MM.1S (cell line): ENCODE results near the gene DBNDD1.

Experiments used
- DNase-seq: peaks from one replicate; pipeline ENCODE4 v3.0.0-alpha.2; 2015
- H2AFZ ChIP-seq: fragments of 300-600 bp; sonication (generic); 2 replicates; pipeline ENCODE4 v1.6.0; 2016; ENCODE audit warnings: antibody characterized with exemption, low read length
- H3F3A ChIP-seq: fragments of 300-600 bp; sonication (generic); 2 replicates; pipeline ENCODE4 v1.6.1; 2016; ENCODE audit warnings: mild to moderate bottlenecking, antibody characterized with exemption, low read length, moderate library complexity, mixed read lengths; ENCODE audit not compliant: insufficient read depth
- H3K27ac ChIP-seq: fragments of 300-600 bp; sonication (generic); 2 replicates; pipeline ENCODE4 v1.5.1; 2016; ENCODE audit warnings: mild to moderate bottlenecking, low read length
- H3K27me3 ChIP-seq: fragments of 300-600 bp; sonication (generic); replicated peaks from 2 replicates; pipeline ENCODE4 v1.6.0; 2016; ENCODE audit warnings: low read length; ENCODE audit not compliant: insufficient read depth
- H3K36me3 ChIP-seq: fragments of 300-600 bp; sonication (generic); replicated peaks from 2 replicates; pipeline ENCODE4 v1.6.1; 2016; ENCODE audit warnings: mild to moderate bottlenecking, low read length, mixed read lengths; ENCODE audit not compliant: insufficient read depth
- H3K4me1 ChIP-seq: fragments of 300-600 bp; sonication (generic); 2 replicates; pipeline ENCODE4 v1.6.1; 2016; ENCODE audit warnings: low read length, mixed read lengths
- H3K4me2 ChIP-seq: fragments of 300-600 bp; sonication (generic); 2 replicates; pipeline ENCODE4 v1.6.0; 2016; ENCODE audit warnings: low read depth, low read length
- H3K4me3 ChIP-seq: fragments of 300-600 bp; sonication (generic); 2 replicates; pipeline ENCODE4 v1.5.1; 2016; ENCODE audit warnings: low read length, mixed read lengths
- H3K79me2 ChIP-seq: fragments of 300-600 bp; sonication (generic); 2 replicates; pipeline ENCODE4 v1.6.1; 2016; ENCODE audit warnings: mixed run types, low read length, mixed read lengths
- H3K9ac ChIP-seq: fragments of 300-600 bp; sonication (generic); 2 replicates; pipeline ENCODE4 v1.6.1; 2016; ENCODE audit warnings: low read length, mixed read lengths
- H3K9me2 ChIP-seq: fragments of 300-600 bp; sonication (generic); replicated peaks from 2 replicates; pipeline ENCODE4 v1.6.1; 2016; ENCODE audit warnings: mild to moderate bottlenecking, low read length, mixed read lengths; ENCODE audit not compliant: insufficient read depth
- H3K9me3 ChIP-seq: fragments of 300-600 bp; sonication (generic); replicated peaks from 2 replicates; pipeline ENCODE4 v1.6.1; 2016; ENCODE audit warnings: mild to moderate bottlenecking, low read length, mixed read lengths; ENCODE audit not compliant: insufficient read depth
- H4K20me1 ChIP-seq: fragments of 300-600 bp; sonication (generic); 2 replicates; pipeline ENCODE4 v1.6.1; 2016; ENCODE audit warnings: mild to moderate bottlenecking, low read length, moderate library complexity, mixed read lengths; ENCODE audit not compliant: insufficient read depth
- EZH2 ChIP-seq: fragments of 300-600 bp; sonication (generic); optimal IDR thresholded peaks from 2 replicates; pipeline ENCODE3; 2017; ENCODE audit warnings: low read depth, mild to moderate bottlenecking, antibody characterized with exemption, low read length, mixed read lengths
- EZH2phosphoT487 ChIP-seq: fragments of 300-600 bp; sonication (generic); IDR thresholded peaks from 2 replicates; pipeline ENCODE4 v1.6.1; 2018; ENCODE audit warnings: antibody characterized with exemption, low read length
- TF ChIP-seq, protein P1 (sequence below): fragments of 300-600 bp; sonication (generic); IDR thresholded peaks from 2 replicates; pipeline ENCODE4 v1.5.1; 2016; ENCODE audit warnings: antibody characterized with exemption, low read length, mixed read lengths

The DBNDD1 gene

GRCh38 chr16:89962754-89963498 lies 56.3 kb downstream of the DBNDD1 start:
- H2AFZ ChIP-seq = no peak overlapping the region
- no peaks in the 10 kb centered on the region for H4K20me1 ChIP-seq
- no peaks in the 10 kb centered on the region for H3F3A ChIP-seq
- no peaks in the 10 kb centered on the region for H3K79me2 ChIP-seq
- no peaks in the 10 kb centered on the region for H3K27me3 ChIP-seq
- H3K9me2 ChIP-seq = no peaks in the 10 kb centered on the region
- TF ChIP-seq, protein P1, sequence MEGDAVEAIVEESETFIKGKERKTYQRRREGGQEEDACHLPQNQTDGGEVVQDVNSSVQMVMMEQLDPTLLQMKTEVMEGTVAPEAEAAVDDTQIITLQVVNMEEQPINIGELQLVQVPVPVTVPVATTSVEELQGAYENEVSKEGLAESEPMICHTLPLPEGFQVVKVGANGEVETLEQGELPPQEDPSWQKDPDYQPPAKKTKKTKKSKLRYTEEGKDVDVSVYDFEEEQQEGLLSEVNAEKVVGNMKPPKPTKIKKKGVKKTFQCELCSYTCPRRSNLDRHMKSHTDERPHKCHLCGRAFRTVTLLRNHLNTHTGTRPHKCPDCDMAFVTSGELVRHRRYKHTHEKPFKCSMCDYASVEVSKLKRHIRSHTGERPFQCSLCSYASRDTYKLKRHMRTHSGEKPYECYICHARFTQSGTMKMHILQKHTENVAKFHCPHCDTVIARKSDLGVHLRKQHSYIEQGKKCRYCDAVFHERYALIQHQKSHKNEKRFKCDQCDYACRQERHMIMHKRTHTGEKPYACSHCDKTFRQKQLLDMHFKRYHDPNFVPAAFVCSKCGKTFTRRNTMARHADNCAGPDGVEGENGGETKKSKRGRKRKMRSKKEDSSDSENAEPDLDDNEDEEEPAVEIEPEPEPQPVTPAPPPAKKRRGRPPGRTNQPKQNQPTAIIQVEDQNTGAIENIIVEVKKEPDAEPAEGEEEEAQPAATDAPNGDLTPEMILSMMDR = no peak
- no peak for TF ChIP-seq EZH2phosphoT487
- TF ChIP-seq EZH2 = no peak
- no peak overlapping the region for H3K4me2 ChIP-seq
- H3K36me3 ChIP-seq = no peaks in the 10 kb centered on the region
- no peak overlapping the region for H3K9ac ChIP-seq
- no peak overlapping the region for H3K27ac ChIP-seq
- H3K4me3 ChIP-seq = no peak overlapping the region
- no peaks in the 10 kb centered on the region for H3K9me3 ChIP-seq
- DNase-seq = no peak
- no peaks in the 10 kb centered on the region for H3K4me1 ChIP-seq

- H3K9ac ChIP-seq = no peak overlapping the region
- H3K9me2 ChIP-seq = no peaks in the 10 kb centered on the region
- no peaks in the 10 kb centered on the region for H3K4me1 ChIP-seq
- TF ChIP-seq EZH2 (no peak), EZH2phosphoT487 (no peak)
- TF ChIP-seq, protein P1 = no peak
- no peaks in the 10 kb centered on the region for H3K36me3 ChIP-seq
- H2AFZ ChIP-seq = no peak overlapping the region
- no peak for DNase-seq
- no peaks in the 10 kb centered on the region for H4K20me1 ChIP-seq
- H3K27ac ChIP-seq = no peak overlapping the region
- H3K9me3 ChIP-seq = no peaks in the 10 kb centered on the region
- no peaks in the 10 kb centered on the region for H3F3A ChIP-seq
- no peaks in the 10 kb centered on the region for H3K79me2 ChIP-seq
- no peaks in the 10 kb centered on the region for H3K27me3 ChIP-seq
- H3K4me2 ChIP-seq = no peak overlapping the region
- H3K4me3 ChIP-seq = no peak overlapping the region
Observed at GRCh38 chr16:89961920-89962319, 57.3 kb downstream of the DBNDD1 start.

- Histone ChIP-seq H2AFZ (no peak overlapping the region), H3K9ac (no peak overlapping the region), H4K20me1 (no peaks in the 10 kb centered on the region), H3K4me1 (no peaks in the 10 kb centered on the region), H3K4me2 (no peak overlapping the region), H3K36me3 (no peaks in the 10 kb centered on the region), H3K27ac (no peak overlapping the region), H3K27me3 (no peaks in the 10 kb centered on the region), H3F3A (no peaks in the 10 kb centered on the region), H3K9me3 (no peaks in the 10 kb centered on the region), H3K79me2 (no peaks in the 10 kb centered on the region), H3K9me2 (no peaks in the 10 kb centered on the region), H3K4me3 (no peak overlapping the region)
- DNase-seq = no peak
- no peak for TF ChIP-seq EZH2
- no peak for TF ChIP-seq EZH2phosphoT487
- TF ChIP-seq, protein P1 = no peak
Observed at GRCh38 chr16:89960966-89961365, 58.3 kb downstream of the DBNDD1 start.
